Esophagus squamous epithelium (tissue), 5 donors: ENCODE data around the gene KDM4C. TPM values are rescaled to one million over a fixed set of nuclear protein-coding genes. Genes with fewer than 3 reads are reported as not detected.

Experiments
- DNase-seq: peaks from one replicate; lab custom pipeline; 2025; lab: John Stamatoyannopoulos, UW
- H3K27ac ChIP-seq, 4 donors: fragments of 200-600 bp; sonication (generic); one replicate each; pipeline ENCODE4 v1.5.1; 2016 to 2019; ENCODE audit warnings: mild to moderate bottlenecking in 1 of 4
- H3K27me3 ChIP-seq, 4 donors: fragments of 200-600 bp; sonication (generic); 1 replicate in 3 of 4; 2 replicates in 1 of 4; pipeline versions ENCODE4 v1.5.1 to v1.6.0; 2017 to 2021; ENCODE audit warnings: antibody characterized with exemption in 1 of 4
- H3K36me3 ChIP-seq, 3 donors: fragments of 200-600 bp; sonication (generic); one replicate each; pipeline ENCODE4 v1.5.1; 2016 to 2019
- H3K4me1 ChIP-seq, 3 donors: fragments of 200-600 bp; sonication (generic); one replicate each; pipeline ENCODE4 v1.5.1; 2017 to 2019
- H3K4me3 ChIP-seq, 4 donors: fragments of 200-600 bp; sonication (generic); 1 replicate in 3 of 4; 2 replicates in 1 of 4; pipeline ENCODE4 v1.5.1; 2016 to 2019; ENCODE audit warnings: mild to moderate bottlenecking in 2 of 4, moderate library complexity in 1 of 4
- H3K9me3 ChIP-seq, 3 donors: fragments of 200-600 bp; sonication (generic); one replicate each; pipeline ENCODE4 v1.5.1; 2016 to 2019
- POLR2A ChIP-seq, 4 donors: fragments of 450-650 bp; IDR thresholded peaks; one replicate each; pipeline ENCODE4 v1.6.1; 2017; ENCODE audit warnings: antibody characterized with exemption in 4 of 4, mild to moderate bottlenecking in 4 of 4, moderate library complexity in 3 of 4
- WGBS, 2 donors: methylation state at CpG; one replicate each; pipeline ENCODE4 v1.1.5; 2018; 5-methylcytosine and 5-hydroxymethylcytosine counted together
- intact Hi-C: fragments of 100-400 bp; cut with DNase I; formaldehyde crosslinking; loops from one replicate; pipeline ENCODE4 v1.15.0; 2022
- total RNA-seq, 4 donors: library from RNA; depleted of rRNA; stranded (reverse); fragments of >200 nt; gene quantifications; one replicate each; pipeline ENCODE4 v1.1.0, GENCODE V29; 2016
- TF ChIP-seq, protein P1 (sequence below), 6 experiments: fragments of 450-650 bp in 4 of 6; fragments of 200-600 bp in 2 of 6; sonication (generic) in 2 of 6; IDR thresholded peaks; one replicate each; pipeline ENCODE4 v1.5.1; 2016 to 2019; ENCODE audit warnings: antibody characterized with exemption in 6 of 6, mild to moderate bottlenecking in 4 of 6, moderate library complexity in 4 of 6
- donor health status: DM: yes; HTN: yes; CAD: no.

The KDM4C gene
- total RNA-seq, 4 donors from 2014 or later, result 12.5 to 43.9 (median 22.9) TPM

- Histone ChIP-seq H3K36me3 (peaks cover 0 to 72% (median 0%) of the 10 kb centered on the region in 3 donors), H3K4me1 (no peaks in the 10 kb centered on the region), H3K4me3 (no peak overlapping the region), H3K9me3 (no peaks in the 10 kb centered on the region), H3K27ac (no peak overlapping the region), H3K27me3 (no peaks in the 10 kb centered on the region)
- no peak for TF ChIP-seq POLR2A (IDR thresholded peaks at IDR 0.05)
- TF ChIP-seq, protein P1, sequence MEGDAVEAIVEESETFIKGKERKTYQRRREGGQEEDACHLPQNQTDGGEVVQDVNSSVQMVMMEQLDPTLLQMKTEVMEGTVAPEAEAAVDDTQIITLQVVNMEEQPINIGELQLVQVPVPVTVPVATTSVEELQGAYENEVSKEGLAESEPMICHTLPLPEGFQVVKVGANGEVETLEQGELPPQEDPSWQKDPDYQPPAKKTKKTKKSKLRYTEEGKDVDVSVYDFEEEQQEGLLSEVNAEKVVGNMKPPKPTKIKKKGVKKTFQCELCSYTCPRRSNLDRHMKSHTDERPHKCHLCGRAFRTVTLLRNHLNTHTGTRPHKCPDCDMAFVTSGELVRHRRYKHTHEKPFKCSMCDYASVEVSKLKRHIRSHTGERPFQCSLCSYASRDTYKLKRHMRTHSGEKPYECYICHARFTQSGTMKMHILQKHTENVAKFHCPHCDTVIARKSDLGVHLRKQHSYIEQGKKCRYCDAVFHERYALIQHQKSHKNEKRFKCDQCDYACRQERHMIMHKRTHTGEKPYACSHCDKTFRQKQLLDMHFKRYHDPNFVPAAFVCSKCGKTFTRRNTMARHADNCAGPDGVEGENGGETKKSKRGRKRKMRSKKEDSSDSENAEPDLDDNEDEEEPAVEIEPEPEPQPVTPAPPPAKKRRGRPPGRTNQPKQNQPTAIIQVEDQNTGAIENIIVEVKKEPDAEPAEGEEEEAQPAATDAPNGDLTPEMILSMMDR (IDR thresholded peaks at IDR 0.05), result no peak
- no peak for DNase-seq
- intact Hi-C loops, result no loop called here
- WGBS, 2 donors, result 88 to 93% methylated on average over 5 of the region's 5 CpGs
These were observed 379.8 kb downstream of the KDM4C start for GRCh38 chr9:7137571-7137970.

DNA sequence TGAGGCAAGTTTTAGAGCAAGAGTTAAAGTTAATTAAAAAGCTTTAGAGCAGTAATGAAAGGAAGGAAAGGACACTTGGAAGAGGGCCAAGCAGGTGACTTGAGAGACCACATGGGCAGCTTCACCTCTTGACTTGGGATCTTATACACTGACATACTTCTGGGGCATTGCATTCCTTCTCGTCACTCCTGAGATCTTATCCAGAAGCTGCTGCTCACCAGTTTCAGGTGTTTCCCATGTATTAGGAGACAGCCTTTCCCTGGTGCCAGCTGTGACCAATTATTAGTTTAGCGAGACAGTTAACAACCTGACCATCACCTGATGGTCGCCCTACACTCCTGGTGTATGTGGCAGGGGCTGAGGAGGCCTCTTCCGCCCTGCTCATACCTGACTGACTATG, 382.1 kb downstream of the KDM4C start:
- TF ChIP-seq, protein P1 (IDR thresholded peaks at IDR 0.05), result no peak
- TF ChIP-seq POLR2A (IDR thresholded peaks at IDR 0.05), result no peak
- Histone ChIP-seq H3K36me3 (peaks cover 0 to 62% (median 0%) of the 10 kb centered on the region in 3 donors), H3K4me1 (no peaks in the 10 kb centered on the region), H3K9me3 (no peaks in the 10 kb centered on the region), H3K27me3 (no peaks in the 10 kb centered on the region), H3K4me3 (no peak overlapping the region), H3K27ac (no peak overlapping the region)
- intact Hi-C loops, result no loop called here
- DNase-seq, result no peak
- WGBS, 2 donors, result 92 to 96% methylated on average over 4 of the region's 4 CpGs

DNA sequence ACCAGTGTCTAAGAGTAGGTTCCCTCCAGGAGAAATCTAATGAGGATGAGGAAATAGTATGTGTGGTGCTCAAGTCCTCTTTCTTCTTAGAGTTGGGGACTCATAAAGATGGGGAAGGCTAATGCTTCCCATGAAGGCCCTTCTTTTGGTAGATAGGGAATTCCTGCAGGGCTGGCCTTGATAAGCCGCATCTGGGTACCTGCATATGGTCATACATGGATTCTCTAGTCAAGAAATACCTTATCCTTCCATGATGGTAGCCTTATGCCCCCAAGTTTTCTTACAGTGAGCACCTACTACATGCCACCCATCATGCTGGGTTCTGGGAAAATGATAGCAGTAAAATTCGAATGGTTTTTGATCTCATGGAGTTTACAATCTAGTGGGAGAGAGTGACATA, 382.6 kb downstream of the KDM4C start:
- no peak overlapping the region for H3K27ac ChIP-seq
- no peak overlapping the region for H3K4me3 ChIP-seq
- no peaks in the 10 kb centered on the region for H3K27me3 ChIP-seq
- DNase-seq, result no peak
- H3K9me3 ChIP-seq, result no peaks in the 10 kb centered on the region
- H3K36me3 ChIP-seq, result peaks cover 0 to 57% (median 0%) of the 10 kb centered on the region in 3 donors
- intact Hi-C loops, result no loop called here
- no peak for TF ChIP-seq POLR2A (IDR thresholded peaks at IDR 0.05)
- TF ChIP-seq, protein P1 (IDR thresholded peaks at IDR 0.05), result no peak
- H3K4me1 ChIP-seq, result no peaks in the 10 kb centered on the region
- 93 to 95% methylated on average over 2 of the region's 2 CpGs for whole genome bisulfite sequencing, 2 donors

DNA sequence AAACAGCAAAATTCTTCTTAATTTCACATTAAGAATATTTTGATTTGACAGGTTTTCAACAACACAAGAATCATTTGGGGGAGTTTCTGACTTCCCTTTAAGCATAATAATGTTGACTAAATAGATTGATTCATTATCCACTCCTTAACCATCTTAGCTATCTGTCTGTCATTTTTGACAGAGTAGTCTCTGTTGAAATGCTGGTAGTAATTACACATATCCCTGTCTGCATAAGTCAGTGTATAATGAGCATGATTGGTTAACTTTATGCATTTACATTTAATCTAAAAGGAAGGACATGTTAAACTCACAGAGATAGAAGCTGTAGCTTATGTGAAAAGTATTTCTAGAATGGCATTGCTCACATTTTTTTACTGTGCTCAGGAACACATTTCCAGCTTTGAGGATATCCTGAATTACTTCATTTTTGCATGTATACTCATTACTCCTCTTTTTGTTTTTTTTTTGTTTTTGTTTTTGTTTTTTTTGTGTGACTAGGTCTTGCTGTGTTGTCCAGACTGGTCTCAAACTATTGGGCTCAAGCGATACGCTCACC, 385.9 kb downstream of the KDM4C start:
- intact Hi-C loops, result no loop called here
- peaks cover 0 to 4% (median 0%) of the 10 kb centered on the region in 3 donors for H3K4me1 ChIP-seq
- no peak overlapping the region for H3K27ac ChIP-seq
- no peaks in the 10 kb centered on the region for H3K27me3 ChIP-seq
- TF ChIP-seq, protein P1 (IDR thresholded peaks at IDR 0.05), result no peak
- TF ChIP-seq POLR2A (IDR thresholded peaks at IDR 0.05), result no peak
- no peak for DNase-seq
- WGBS, 2 donors, result 95 to 97% methylated on average over 2 of the region's 2 CpGs
- peaks cover 0 to 55% (median 0%) of the 10 kb centered on the region in 3 donors for H3K36me3 ChIP-seq
- no peak overlapping the region for H3K4me3 ChIP-seq
- no peaks in the 10 kb centered on the region for H3K9me3 ChIP-seq

DNA sequence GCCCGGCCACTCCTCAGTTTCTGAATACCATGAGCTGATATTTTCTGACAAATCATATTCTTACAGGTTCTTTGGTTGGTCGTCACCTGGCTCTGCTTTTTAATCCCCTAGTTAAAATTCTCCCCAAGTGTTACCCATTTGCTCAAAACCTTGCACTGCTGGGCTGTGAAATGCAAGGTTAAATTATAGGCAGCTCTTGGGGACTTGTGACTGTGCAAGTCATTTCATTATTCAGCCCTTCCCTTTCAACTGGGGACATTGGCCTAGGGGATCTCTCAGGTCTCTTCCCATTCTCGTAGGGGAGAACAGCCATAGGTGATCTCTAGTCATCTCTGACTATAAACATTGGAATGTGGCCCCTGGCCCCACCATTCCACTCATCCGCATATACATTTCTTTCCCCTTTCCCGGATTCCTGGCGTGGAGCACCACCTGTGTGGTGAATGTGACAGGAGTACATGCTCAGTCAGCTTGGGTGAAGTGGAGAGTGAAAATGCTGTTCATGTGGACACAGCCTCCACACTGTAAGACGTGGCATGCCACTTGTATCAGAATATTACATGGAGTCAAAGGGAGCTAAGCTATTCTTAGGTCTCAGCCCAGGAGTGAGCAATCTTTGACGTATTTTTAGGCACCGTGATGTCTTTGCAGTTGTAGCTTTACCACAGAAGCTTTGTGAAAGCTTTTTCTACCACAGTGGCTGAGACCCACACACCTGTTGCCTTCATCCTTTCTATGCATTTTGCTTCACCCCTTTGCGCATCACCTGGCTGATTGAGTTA, 386.7 kb downstream of the KDM4C start:
- Histone ChIP-seq H3K4me1 (peaks cover 0 to 4% (median 0%) of the 10 kb centered on the region in 3 donors), H3K4me3 (no peak overlapping the region), H3K27me3 (no peaks in the 10 kb centered on the region), H3K9me3 (no peaks in the 10 kb centered on the region), H3K36me3 (peaks cover 0 to 54% (median 0%) of the 10 kb centered on the region in 3 donors), H3K27ac (no peak overlapping the region)
- 86 to 94% methylated on average over 10 of the region's 10 CpGs for WGBS, 2 donors
- intact Hi-C loops, result no loop called here
- TF ChIP-seq POLR2A (IDR thresholded peaks at IDR 0.05), result no peak
- TF ChIP-seq, protein P1 (IDR thresholded peaks at IDR 0.05), result no peak
- DNase-seq, result no peak
